Measurements from ENCODE around the gene STK32A.

The STK32A gene

DNA sequence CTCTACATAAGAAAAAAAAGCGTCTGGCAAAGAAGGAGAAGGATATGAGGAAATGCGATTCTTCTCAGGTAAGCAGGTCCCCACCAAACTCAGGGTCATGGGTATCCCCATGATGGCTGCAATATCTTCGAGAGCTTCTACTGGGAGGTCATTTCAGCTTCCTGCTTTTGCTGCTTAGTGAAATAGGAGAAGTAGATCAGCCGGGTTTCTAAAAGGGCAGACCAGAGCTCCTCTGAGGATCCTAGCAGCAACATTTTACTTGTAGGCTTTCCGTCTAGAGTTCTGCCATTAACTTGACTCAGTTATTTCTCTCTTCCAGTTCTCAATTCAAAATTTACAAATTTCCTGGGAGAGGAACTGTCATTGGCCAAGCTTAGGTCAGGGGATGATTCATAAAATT is 140.3 kb downstream of the STK32A start:
- H3K9me3 ChIP-seq (ENCODE audit: control insufficient read depth, low read length), result no peaks in the 10 kb centered on the region
- WGBS, result 74% methylated on average over 4 of the region's 5 CpGs

DNA sequence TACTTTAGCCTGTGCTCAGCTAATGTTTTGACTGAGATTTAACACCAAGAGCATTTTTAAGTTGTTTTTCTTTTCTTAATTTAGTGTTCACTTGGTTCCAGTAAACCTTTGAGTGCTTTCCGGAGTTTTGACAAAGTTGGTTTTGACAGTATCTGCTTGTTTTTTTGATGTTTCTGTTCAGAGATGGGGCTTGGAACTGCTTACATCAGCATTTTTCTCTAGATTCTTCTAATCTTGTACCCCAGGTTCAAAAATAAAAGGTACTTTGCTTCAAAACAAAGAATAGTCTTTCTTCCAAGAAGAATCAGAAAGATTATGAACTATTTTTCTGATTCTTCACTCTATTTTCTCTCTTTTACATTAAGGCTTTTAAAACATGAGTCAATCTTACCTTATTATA is 142.9 kb downstream of the STK32A start:
- H3K4ac ChIP-seq (ENCODE audit: low read depth in 1 of 2, low read length in 2 of 2), result no peak overlapping the region
- H2BK120ac ChIP-seq (ENCODE audit: low read depth, low read length), result no peak overlapping the region
- H3K4me2 ChIP-seq (ENCODE audit: low read length, poor library complexity, severe bottlenecking), result no peak overlapping the region
- H2AK5ac ChIP-seq (ENCODE audit: low read length, severe bottlenecking), result no peak overlapping the region
- no peak overlapping the region for H2BK5ac ChIP-seq (ENCODE audit: low read depth, low read length, poor library complexity, severe bottlenecking)
- no peak for DNase-seq
- H2AFZ ChIP-seq (ENCODE audit: low read depth, low read length), result no peak overlapping the region
- no peak overlapping the region for H2BK12ac ChIP-seq (ENCODE audit: low read length in 2 of 2)
- no peaks in the 10 kb centered on the region for H3K27me3 ChIP-seq (ENCODE audit: control insufficient read depth in 1 of 2, insufficient read depth in 1 of 2, low read length in 2 of 2)
- no peaks in the 10 kb centered on the region for H3K9me3 ChIP-seq (ENCODE audit: control insufficient read depth, low read length)
- H3K4me1 ChIP-seq (ENCODE audit: control insufficient read depth, insufficient read depth, low read depth, low read length), result no peaks in the 10 kb centered on the region
- no peak overlapping the region for H3K23ac ChIP-seq (ENCODE audit: low read length in 2 of 2)
- H4K91ac ChIP-seq (ENCODE audit: low read length), result no peak overlapping the region
- H3K79me1 ChIP-seq (replicated peaks; ENCODE audit: low read length, poor library complexity, severe bottlenecking), result no peaks in the 10 kb centered on the region
- no peak overlapping the region for H3K4me3 ChIP-seq (ENCODE audit: insufficient read depth in 1 of 2, low read depth in 1 of 2, low read length in 2 of 2)
- no peak overlapping the region for H3K9ac ChIP-seq (ENCODE audit: low read length)
- no peak overlapping the region for H4K8ac ChIP-seq (ENCODE audit: low read length)
- no peak overlapping the region for H3K14ac ChIP-seq (ENCODE audit: low read length in 2 of 2)
- no peak overlapping the region for H2BK15ac ChIP-seq (ENCODE audit: low read depth, poor library complexity, severe bottlenecking)
- H3K18ac ChIP-seq (ENCODE audit: low read depth in 1 of 2, low read length in 2 of 2), result no peak overlapping the region
- no CpG with 5 or more reads among the region's 1 CpG for WGBS
- H3K36me3 ChIP-seq (ENCODE audit: control insufficient read depth in 1 of 2, insufficient read depth in 2 of 2, low read depth in 1 of 2, low read length in 2 of 2), result no peaks in the 10 kb centered on the region
- no peak overlapping the region for H3K27ac ChIP-seq (ENCODE audit: low read length, poor library complexity, severe bottlenecking)

More for the DNA sequence above, 140.3 kb downstream of the STK32A start:
- no peak overlapping the region for H2BK12ac ChIP-seq (ENCODE audit: low read length in 2 of 2)
- H2BK120ac ChIP-seq (ENCODE audit: low read depth, low read length), result no peak overlapping the region
- H2AK5ac ChIP-seq (ENCODE audit: low read length, severe bottlenecking), result no peak overlapping the region
- no peak overlapping the region for H3K27ac ChIP-seq (ENCODE audit: low read length, poor library complexity, severe bottlenecking)
- H2AFZ ChIP-seq (ENCODE audit: low read depth, low read length), result no peak overlapping the region
- H4K8ac ChIP-seq (ENCODE audit: low read length), result no peak overlapping the region
- H3K4me1 ChIP-seq (ENCODE audit: control insufficient read depth, insufficient read depth, low read depth, low read length), result no peaks in the 10 kb centered on the region
- H3K4ac ChIP-seq (ENCODE audit: low read depth in 1 of 2, low read length in 2 of 2), result no peak overlapping the region
- H3K9ac ChIP-seq (ENCODE audit: low read length), result no peak overlapping the region
- no peak for DNase-seq
- no peak overlapping the region for H3K4me3 ChIP-seq (ENCODE audit: insufficient read depth in 1 of 2, low read depth in 1 of 2, low read length in 2 of 2)
- no peak overlapping the region for H3K14ac ChIP-seq (ENCODE audit: low read length in 2 of 2)
- no peak overlapping the region for H3K18ac ChIP-seq (ENCODE audit: low read depth in 1 of 2, low read length in 2 of 2)
- no peaks in the 10 kb centered on the region for H3K79me1 ChIP-seq (replicated peaks; ENCODE audit: low read length, poor library complexity, severe bottlenecking)
- H2BK5ac ChIP-seq (ENCODE audit: low read depth, low read length, poor library complexity, severe bottlenecking), result no peak overlapping the region
- H4K91ac ChIP-seq (ENCODE audit: low read length), result no peak overlapping the region
- no peak overlapping the region for H3K4me2 ChIP-seq (ENCODE audit: low read length, poor library complexity, severe bottlenecking)
- no peaks in the 10 kb centered on the region for H3K36me3 ChIP-seq (ENCODE audit: control insufficient read depth in 1 of 2, insufficient read depth in 2 of 2, low read depth in 1 of 2, low read length in 2 of 2)
- no peak overlapping the region for H2BK15ac ChIP-seq (ENCODE audit: low read depth, poor library complexity, severe bottlenecking)
- no peaks in the 10 kb centered on the region for H3K27me3 ChIP-seq (ENCODE audit: control insufficient read depth in 1 of 2, insufficient read depth in 1 of 2, low read length in 2 of 2)
- H3K23ac ChIP-seq (ENCODE audit: low read length in 2 of 2), result no peak overlapping the region

GRCh38 chr5:147381555-147381954 is 146.7 kb downstream of the STK32A start:
- Histone ChIP-seq H3K14ac (ENCODE audit: low read length in 2 of 2) (no peak overlapping the region), H2AFZ (ENCODE audit: low read depth, low read length) (no peak overlapping the region), H4K91ac (ENCODE audit: low read length) (no peak overlapping the region), H3K4ac (ENCODE audit: low read depth in 1 of 2, low read length in 2 of 2) (no peak overlapping the region), H3K27ac (ENCODE audit: low read length, poor library complexity, severe bottlenecking) (no peak overlapping the region), H2AK5ac (ENCODE audit: low read length, severe bottlenecking) (no peak overlapping the region), H3K27me3 (ENCODE audit: control insufficient read depth in 1 of 2, insufficient read depth in 1 of 2, low read length in 2 of 2) (no peaks in the 10 kb centered on the region), H3K9ac (ENCODE audit: low read length) (no peak overlapping the region), H3K4me1 (ENCODE audit: control insufficient read depth, insufficient read depth, low read depth, low read length) (no peaks in the 10 kb centered on the region), H2BK15ac (ENCODE audit: low read depth, poor library complexity, severe bottlenecking) (no peak overlapping the region), H3K9me3 (ENCODE audit: control insufficient read depth, low read length) (no peaks in the 10 kb centered on the region), H3K23ac (ENCODE audit: low read length in 2 of 2) (no peak overlapping the region), H2BK120ac (ENCODE audit: low read depth, low read length) (no peak overlapping the region), H2BK5ac (ENCODE audit: low read depth, low read length, poor library complexity, severe bottlenecking) (no peak overlapping the region), H3K4me3 (ENCODE audit: insufficient read depth in 1 of 2, low read depth in 1 of 2, low read length in 2 of 2) (no peak overlapping the region), H3K36me3 (ENCODE audit: control insufficient read depth in 1 of 2, insufficient read depth in 2 of 2, low read depth in 1 of 2, low read length in 2 of 2) (no peaks in the 10 kb centered on the region), H3K4me2 (ENCODE audit: low read length, poor library complexity, severe bottlenecking) (no peak overlapping the region), H3K79me1 (replicated peaks; ENCODE audit: low read length, poor library complexity, severe bottlenecking) (no peaks in the 10 kb centered on the region), H4K8ac (ENCODE audit: low read length) (no peak overlapping the region), H3K18ac (ENCODE audit: low read depth in 1 of 2, low read length in 2 of 2) (no peak overlapping the region), H2BK12ac (ENCODE audit: low read length in 2 of 2) (no peak overlapping the region)
- DNase-seq, result no peak
- WGBS, result 82% methylated on average over 1 of the region's 3 CpGs

DNA sequence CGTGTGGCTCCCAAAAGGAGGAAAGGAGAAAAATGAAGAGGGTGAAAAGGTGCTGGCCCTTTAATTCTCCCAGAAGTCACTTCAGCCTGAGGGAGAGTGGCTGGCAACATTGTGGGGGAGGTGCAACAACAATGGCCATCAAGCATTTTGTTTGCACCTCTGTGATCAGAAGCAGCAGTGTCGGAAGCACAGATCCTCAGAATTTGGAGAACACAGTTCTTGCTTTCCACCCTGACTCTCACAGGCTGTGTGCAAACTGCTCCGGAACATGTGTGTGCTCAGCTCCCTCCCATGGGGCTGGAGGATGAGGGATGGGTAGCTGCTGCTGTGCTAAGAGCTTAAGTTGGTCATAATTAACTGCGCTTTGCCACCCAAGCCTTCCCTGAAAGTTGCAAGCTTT is 147.9 kb downstream of the STK32A start:
- Histone ChIP-seq H3K4me1 (ENCODE audit: control insufficient read depth, insufficient read depth, low read depth, low read length) (no peaks in the 10 kb centered on the region), H3K23ac (ENCODE audit: low read length in 2 of 2) (no peak overlapping the region), H3K4me2 (ENCODE audit: low read length, poor library complexity, severe bottlenecking) (no peak overlapping the region), H3K9ac (ENCODE audit: low read length) (peak overlapping the region; percentile 73), H2BK120ac (ENCODE audit: low read depth, low read length) (no peak overlapping the region), H4K91ac (ENCODE audit: low read length) (peak overlapping the region; percentile 36), H2BK12ac (ENCODE audit: low read length in 2 of 2) (no peak overlapping the region), H2BK5ac (ENCODE audit: low read depth, low read length, poor library complexity, severe bottlenecking) (no peak overlapping the region), H2AFZ (ENCODE audit: low read depth, low read length) (no peak overlapping the region), H2AK5ac (ENCODE audit: low read length, severe bottlenecking) (no peak overlapping the region), H3K27ac (ENCODE audit: low read length, poor library complexity, severe bottlenecking) (no peak overlapping the region), H4K8ac (ENCODE audit: low read length) (peak overlapping the region; percentile 45), H3K18ac (ENCODE audit: low read depth in 1 of 2, low read length in 2 of 2) (no peak overlapping the region), H3K36me3 (ENCODE audit: control insufficient read depth in 1 of 2, insufficient read depth in 2 of 2, low read depth in 1 of 2, low read length in 2 of 2) (no peaks in the 10 kb centered on the region), H3K14ac (ENCODE audit: low read length in 2 of 2) (no peak overlapping the region), H3K4ac (ENCODE audit: low read depth in 1 of 2, low read length in 2 of 2) (no peak overlapping the region), H3K79me1 (replicated peaks; ENCODE audit: low read length, poor library complexity, severe bottlenecking) (no peaks in the 10 kb centered on the region), H3K27me3 (ENCODE audit: control insufficient read depth in 1 of 2, insufficient read depth in 1 of 2, low read length in 2 of 2) (no peaks in the 10 kb centered on the region), H3K4me3 (ENCODE audit: insufficient read depth in 1 of 2, low read depth in 1 of 2, low read length in 2 of 2) (peak overlapping the region in 1 of 2 experiments; percentile 66), H3K9me3 (ENCODE audit: control insufficient read depth, low read length) (no peaks in the 10 kb centered on the region), H2BK15ac (ENCODE audit: low read depth, poor library complexity, severe bottlenecking) (no peak overlapping the region)
- WGBS, result 78% methylated on average over 4 of the region's 4 CpGs
- DNase-seq, result no peak
